HG02943 (cell line): ENCODE results near the gene IL1A.
A peak's percentile ranks its signal among the peaks of the same experiment; 100 is the strongest.

Source experiments
- ATAC-seq: cut with Tn5 transposase; IDR thresholded peaks from one replicate; pipeline ENCODE4 v1.9.1; 2021; ENCODE audit warnings: mild to moderate bottlenecking, low read depth, moderate library complexity; ENCODE audit not compliant: unreplicated experiment

The IL1A gene

DNA sequence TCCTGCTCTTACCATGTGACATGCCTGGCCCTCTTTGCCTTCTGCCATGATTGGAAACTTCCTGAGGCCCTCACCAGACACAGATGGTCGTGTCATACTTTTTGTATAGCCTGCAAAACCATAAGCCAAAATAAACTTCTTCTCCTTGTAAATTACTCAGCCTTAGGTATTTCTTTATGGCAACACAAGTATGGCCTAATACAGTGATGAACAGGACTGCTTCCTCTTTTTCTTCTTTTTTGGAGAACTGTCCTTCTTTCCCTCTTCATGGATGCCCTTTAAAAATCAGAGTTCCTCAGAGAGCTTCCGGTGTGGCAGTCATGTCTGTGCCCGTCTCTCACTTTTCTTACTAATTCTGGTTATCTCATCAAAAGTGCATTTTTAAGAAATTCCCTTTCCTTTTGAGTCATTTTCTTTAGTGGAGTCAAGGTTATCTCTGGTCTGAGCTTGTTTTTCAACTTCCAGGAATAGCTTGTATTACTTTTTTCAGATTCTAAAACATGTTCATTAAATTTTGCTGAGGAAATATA, 9.2 kb upstream of the IL1A start:
- no peak for ATAC-seq

DNA sequence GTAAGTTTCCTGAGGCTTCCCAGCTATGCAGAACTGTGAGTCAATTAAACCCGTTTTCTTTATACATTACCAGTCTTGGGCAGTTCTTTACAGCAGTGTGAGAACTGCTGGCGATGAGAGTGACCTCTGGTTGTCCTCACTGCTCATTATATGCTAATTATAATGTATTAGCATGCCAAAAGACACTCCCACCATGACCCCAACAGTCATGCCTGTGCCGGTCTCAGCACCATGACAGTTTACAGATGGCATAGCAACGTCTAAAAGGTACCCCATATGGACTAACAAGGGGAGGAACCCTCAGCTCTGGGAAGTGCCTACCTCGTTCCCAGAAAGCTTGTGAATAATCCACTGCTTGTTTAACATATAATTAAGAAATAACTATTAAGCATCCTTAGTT, 8.1 kb upstream of the IL1A start:
- no peak for ATAC-seq

DNA sequence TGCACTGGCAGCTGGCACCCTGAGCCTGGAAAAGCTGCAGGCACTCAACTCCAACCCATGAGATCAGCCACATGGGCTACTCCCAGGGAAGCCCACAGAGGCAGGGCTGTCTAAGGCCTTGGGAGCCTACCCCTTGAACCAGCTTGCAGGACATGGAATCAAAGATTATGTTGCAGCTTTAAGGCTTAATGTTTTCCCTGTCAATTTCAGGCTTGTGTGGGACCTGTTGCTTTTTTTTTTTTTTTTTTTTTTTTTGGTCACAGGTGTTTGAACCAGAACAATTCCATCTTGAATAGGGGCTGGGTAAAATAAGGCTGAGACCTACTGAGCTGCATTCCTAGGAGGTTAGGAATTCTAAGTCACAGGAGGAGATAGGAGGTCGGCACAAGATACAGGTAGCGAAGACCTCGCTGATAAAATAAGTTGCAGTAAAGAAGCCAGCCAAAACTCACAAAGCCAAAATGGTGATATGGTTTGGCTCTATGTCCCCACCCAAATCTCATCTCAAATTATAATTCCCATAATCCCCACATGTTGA, 7.5 kb upstream of the IL1A start:
- ATAC-seq: no peak

DNA sequence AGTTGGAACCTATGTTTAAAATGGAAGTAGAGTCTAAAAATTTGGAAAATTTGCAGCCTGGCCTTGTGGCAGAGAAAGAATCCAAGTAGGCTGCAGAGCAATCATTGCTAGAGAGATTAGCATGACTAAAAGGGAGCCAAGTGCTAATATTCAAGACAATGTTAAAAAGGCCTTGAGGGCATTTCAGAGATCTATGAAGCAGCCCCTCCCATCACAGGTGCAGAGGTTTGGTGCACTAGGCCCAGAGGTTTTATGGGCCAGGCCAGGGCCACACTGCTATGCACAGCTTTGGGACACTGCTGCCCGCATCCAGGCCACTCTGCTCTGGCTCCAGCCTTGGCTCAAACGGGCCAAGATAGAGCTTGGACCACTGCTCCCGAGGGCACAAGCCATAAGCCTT, 6.7 kb upstream of the IL1A start:
- no peak for ATAC-seq

DNA sequence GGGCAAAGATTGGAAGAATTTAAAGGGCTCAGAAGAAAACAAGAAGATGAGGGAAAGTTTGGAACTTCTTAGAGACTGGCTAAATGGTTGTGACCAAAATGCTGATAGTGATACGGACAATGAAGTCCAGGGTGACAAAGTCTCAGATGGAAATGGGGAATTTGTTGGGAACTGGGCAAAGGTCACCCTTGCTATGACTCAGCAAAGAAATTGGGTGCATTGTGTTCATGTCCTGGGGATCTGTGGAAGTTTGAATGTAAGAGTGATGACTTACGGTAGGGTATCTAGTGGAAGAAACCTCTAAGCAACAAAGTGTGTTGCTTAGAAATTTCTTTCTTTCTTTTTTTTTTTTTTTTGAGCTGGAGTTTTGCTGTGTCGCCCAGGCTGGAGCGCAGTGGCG, 6.0 kb upstream of the IL1A start:
- ATAC-seq: no peak

DNA sequence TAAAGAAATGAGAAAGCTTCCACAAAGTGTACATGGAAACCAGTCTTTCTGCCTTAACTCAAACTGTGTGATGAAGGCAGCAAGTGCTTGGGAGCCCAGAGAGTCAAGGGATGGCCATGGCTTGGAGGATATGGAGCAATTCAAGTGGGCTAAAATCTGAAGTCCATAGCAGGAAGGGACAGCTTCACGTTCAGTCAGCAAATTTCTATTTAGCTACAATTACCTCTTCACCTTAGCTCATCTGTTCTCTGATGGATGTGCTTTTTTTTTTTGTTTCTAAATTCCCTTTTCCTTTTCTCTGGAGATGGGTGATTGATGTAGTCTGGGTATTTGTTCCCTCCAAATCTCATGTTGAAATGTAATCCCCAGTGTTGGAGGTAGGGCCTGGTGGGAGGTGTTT, 4.9 kb upstream of the IL1A start:
- no peak for ATAC-seq

DNA sequence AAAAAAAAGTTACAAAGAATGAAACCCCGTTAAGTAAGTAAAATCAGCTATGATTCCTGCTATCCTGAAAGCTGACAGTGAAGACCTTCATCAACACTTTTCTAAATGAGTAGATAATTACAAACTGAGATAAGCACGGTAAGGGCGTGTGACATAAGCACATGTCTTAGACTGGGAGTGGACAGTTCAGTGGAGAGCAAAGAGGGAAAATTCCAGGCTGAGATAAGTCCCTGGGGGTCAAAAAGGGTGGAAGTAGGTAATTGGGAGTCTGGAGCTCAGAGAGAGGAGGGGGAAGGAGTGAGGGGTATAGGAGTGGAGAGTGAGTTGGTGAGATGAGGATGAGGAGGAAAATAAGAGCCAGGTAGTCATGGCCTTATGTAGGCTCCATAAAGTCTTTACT, 4.4 kb upstream of the IL1A start:
- no peak for ATAC-seq

DNA sequence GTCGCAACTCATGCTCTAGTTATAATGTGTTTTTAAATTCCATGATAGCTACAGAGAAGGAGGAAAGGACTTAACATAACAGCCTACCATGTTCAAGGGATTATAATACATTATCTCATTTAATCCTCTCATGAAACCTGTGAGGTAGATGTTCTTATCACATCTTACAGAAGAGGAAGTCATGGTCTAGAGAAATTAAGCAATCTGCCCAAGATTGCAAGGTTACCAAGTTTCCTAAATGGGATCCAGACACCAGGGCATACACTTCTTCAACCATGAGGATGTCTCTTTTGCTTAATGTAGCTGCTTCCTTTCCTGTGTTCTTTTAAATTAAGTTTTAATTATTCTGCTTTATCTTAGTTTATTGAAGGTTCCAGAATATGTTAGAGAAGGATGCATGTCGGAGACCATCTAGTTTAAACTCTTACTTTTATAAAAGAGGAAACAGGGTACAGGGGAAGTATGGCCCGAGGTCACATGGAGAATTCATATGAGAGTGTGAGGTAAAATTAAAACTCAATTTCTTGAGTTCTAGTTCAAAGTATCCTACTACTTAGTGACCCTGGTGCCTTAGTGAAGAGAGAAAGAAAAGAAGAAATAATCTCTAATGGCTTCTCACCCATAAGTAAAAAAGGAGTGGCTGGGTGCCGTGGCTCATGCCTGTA, 3.6 kb upstream of the IL1A start:
- ATAC-seq: no peak

DNA sequence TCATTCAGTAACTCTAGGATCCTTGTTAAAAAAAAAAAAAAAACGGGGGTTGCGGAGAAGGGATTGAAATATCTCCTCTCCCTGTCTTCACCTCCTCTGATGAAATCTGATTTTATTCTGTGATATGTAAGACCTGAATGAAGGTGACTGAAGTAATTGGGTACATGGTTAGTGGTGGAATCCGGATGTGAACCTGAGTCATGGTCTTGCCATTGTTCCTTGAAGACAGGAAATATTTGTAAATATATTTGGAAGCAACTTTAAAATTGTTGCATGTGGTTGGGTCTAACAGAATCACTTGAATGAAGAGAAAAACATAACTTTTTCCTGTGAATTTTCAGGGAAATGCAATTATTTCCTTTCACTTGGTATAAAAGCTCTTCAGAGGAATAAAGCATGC, 3.0 kb upstream of the IL1A start:
- ATAC-seq: no peak

DNA sequence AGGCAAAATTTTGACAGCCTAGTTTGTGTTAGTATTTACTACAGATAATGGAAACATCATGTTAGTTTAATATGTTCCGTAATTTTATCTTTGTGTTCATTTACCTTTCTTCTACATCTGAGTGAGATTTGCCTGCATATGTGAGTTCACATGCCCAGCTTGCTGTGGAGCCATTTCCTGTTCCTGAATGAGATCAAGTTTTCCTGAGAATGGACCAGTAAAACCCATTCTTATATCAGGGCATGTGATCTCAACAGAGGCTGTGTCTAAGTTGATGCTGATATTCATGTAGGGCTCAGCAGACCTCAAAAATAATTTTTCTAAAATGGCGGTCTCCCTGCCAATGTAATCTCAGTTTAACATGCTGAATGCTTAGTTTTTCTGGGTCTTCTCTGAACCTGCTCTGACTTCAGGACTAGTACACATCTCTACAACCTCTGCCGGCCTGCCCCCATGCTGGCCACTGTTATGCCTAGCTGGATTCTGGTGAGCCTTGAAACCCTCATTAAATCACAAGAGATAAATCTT, 1.0 kb downstream of the IL1A start:
- no peak for ATAC-seq

DNA sequence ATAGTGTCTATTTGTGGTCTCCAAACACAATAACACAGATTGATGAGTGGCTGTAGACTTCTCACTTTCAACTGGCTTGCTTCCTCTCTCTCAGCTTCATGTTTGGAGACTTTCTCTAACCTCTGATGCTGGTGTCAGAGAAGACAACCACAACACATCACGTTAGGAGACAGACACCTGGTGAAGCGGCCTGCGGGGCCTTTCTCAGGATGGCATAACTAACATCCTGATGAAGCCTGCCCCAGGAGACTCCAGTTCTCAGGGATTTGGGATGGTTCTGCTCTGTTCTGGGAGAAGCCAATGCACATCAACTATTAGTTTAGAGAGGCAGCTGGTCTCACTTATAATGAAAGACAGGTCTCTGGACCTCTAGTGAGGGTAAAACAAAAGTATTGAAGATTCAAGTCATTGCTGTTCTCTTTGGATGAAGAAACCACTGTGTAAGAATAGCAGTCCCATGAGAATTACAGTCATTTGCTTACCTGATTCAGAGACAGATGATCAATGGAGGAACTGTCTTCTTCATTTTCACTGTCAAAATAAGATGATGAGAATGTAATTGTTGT, 2.0 kb downstream of the IL1A start:
- ATAC-seq: peak; percentile 78

DNA sequence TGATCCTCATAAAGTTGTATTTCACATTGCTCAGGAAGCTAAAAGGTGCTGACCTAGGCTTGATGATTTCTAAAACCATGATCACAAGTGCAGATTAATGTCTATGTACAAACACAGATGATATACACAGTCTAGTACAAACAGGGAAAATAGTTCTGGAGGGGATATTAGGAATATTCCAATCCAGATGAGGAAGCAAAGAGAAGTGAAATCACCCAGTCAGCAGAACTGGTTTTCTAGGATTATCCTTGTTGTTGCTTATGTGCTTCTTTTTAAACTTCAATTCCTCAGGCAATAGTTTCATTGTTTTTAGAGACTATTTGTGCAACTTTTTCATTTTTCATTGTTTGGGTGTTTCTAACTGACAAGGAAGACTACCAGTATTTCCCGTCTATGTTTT, 4.7 kb downstream of the IL1A start:
- ATAC-seq: no peak

DNA sequence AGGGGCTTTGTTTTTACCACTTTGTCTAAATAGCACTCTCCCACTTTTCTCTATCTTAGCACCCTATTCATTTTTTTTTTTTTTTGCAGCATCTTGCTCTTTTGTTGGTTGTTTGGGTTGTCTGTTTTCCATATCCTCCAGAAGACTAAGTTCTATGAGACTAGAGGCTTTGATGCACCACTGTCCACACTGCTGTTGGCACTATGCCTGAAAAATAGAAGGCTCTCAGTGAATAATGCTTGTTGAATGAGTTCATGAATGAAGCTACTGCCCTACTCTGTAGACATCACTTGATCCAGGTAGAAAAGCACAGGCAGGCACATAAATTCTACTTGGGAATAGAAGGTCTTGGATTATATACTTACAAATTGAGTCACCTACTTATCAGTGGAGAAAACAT, 7.3 kb downstream of the IL1A start:
- ATAC-seq: no peak

DNA sequence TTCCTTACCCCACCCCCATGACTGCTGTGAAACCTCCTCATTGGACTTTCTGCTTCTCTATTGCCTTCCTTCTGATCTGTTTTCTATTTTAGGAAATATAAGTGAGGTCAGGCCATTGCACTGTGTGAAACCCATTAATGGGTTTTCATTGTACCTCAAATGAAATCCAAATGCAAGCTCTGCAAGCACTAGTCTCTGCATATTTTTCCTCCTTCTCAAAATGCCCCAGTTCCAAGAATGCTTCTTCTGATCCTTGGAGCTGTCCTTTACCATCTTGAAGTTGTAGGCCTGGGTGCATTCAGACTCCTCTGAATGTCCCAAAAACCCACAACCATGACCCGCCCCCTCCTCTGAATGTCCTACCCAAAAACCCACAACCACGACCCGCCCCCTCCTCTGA, 8.2 kb downstream of the IL1A start:
- no peak for ATAC-seq

DNA sequence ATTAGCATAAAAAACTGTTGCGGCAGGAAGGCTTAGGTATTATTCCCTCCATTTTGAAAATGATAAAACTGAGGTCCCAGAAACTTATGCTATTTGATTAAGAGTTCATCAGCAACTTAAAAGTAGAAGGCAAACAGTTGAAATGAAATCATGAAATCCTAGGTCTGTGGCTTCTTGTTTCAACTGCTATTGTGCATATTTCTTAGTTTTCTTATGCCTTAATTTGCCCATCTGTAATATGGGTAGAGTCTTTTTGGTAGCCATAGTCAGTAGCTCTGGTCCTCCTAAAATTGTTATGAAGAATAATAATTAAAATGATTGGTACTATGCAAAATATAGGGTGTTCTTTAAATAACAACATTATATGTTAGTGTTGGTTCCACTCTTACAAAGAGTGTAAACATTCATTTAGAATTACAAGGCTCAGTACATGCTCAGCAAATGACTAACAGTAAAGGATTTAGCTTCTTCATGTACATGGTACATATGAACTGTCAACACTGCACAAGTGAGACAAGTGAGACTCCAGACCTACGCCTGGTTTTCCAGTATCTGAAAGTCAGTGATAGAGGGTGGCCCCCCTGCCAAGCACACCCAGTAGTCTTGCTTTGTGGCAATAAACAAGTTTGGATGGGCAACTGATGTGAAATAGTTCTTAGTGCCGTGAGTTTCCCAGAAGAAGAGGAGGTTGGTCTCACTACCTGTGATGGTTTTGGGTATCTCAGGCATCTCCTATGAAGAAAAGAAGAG, 9.6 kb downstream of the IL1A start:
- no peak for ATAC-seq

DNA sequence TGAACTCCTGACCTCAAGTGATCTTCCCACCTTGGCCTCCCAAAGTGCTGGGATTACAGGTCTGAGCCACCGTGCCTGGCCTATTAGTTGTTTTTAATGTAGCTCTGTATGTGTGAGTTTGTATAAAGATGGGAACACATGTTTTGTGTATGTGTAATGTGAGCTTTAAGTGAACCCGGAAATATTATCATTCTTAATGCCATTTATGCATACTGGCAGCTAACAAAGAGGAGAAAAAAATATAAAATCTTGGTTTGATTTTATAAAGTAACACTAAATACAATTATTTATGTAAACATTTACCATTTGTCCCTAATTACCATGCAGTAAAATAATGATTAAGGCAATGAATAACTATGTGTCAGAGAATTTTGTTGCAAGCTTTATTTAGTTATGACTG, 10.7 kb downstream of the IL1A start:
- ATAC-seq: no peak

DNA sequence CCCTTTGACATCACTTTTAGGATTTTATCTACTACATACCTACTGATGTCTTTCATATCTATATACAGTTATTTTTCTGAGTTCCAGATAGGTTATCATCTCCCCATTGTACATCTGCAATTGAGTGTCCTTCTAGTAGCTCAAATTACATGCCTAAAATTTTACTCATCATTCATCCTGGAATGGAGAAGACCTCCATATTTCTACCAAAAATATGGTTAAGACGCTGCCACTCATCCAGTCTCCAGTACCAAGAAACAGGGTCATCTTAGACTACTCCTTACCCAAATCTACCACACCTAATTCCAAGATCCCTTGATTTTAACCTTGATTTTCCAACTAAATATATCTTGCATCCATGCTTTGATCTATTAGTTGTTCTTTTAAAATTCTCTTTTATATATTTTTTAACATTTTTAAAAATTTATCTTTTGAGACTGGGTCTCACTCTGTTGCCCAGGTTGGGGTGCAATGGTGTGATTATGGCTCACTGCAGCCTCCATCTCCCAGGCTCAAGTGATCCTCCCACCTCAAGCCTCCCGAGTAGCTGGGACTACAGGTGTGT, 11.3 kb downstream of the IL1A start:
- ATAC-seq: no peak

DNA sequence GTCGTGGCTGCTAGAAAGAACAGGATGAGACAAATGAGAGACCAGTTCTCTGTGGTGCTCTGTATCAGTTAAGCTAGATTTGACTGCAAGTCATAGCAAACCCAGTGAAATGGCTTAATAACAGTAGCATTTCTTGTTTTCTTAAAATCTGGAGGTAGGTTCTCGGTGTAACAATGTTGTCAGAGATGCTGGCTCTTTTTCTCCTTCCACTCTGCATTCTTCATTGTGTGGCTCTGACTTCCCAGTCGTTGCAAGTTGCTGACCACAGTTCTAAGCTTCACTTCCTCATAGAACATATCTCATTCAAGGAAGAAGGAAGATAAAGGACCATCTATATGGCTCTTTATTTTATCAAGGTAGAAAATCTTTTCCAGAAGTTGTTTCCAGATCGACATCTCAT, 12.0 kb downstream of the IL1A start:
- no peak for ATAC-seq

DNA sequence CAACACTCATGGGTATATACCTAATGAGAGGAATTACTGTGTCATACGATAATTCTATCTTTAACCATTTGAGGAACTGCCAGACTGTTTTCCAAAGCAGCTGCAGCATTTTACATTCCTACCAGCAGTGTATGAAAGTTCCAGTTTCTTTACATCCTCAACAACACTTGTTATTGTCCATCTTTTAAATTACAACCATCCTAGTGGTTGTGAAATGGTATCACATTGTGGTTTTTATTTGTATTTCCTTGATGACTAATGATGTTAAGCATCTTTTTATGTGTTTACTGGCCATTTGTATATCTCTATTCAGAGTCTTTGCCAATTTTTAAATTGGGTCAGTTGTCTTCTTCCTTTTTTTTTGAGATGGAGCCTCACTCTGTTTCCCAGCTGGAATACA, 15.9 kb downstream of the IL1A start:
- ATAC-seq: no peak

DNA sequence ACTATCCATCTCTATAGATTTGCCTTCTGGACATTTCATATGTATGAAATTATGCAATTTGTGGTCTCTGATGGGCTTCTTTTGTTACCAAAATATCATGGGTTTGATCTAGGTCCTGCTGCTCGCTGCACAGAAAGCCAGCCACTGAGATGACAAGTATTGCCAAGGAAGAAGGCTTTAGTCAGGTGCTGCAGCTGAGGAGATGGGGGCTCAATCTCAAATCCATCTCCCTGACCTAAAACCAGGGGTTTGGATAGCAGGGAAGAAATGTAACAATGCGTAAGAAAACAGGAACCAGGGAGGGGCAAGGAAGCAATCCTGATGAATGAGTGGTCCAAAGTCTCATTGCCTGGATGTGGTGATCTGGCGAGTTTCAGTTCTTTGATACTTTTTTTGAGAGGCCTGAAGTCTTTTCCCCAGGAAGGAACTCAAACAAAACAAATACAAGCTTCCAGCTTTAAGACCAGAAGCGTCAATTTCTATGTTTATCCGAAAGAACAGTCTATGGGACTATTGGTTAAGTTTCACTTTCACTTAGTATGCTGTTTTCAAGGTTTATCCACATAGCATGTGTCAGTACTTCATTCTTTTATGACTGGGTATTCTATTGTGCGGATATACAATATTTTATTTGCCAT, 16.5 kb downstream of the IL1A start:
- no peak for ATAC-seq

DNA sequence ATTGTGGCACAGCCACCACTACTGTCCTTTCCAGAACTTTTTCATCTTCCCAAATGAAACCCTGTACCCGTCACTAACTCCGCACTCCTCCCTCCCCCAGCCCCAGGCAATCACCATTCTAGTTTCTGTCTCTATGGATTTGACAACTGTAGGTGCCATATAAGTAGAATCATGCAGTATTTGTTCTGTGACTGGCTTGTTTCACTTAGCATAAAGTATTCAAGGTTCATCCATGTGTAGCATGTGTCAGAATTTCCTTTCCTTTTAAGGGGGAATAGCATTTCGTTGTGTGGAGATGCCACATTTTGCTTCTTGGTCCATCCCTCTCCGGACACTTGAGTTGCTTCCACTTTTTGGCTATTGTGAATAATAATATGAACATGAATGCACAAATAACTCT, 19.0 kb downstream of the IL1A start:
- ATAC-seq: no peak
